NCI-H526 (cell line): Measurements from ENCODE around the gene FEZF2.

ENCODE experiments used
- DNase-seq, 2 experiments: peaks; one replicate each; lab custom pipeline; 2025; lab: John Stamatoyannopoulos, UW

Gene FEZF2

GRCh38 chr3:62373215-62373614 lies at the start of gene FEZF2:
TSS of gene FEZF2 (minus strand) at chr3:62373550. CDS start at chr3:62372868, 682 bp downstream.
- peak in 1 of 2 experiments; percentile 29 for DNase-seq

GRCh38 chr3:62421207-62421606 lies 47.9 kb upstream of the FEZF2 start:
- DNase-seq, result no peak

- DNase-seq, result no peak
Observed at GRCh38 chr3:62416144-62416543, 42.8 kb upstream of the FEZF2 start.

- no peak for DNase-seq
Observed at GRCh38 chr3:62415312-62415801, 42.0 kb upstream of the FEZF2 start.

- DNase-seq, result no peak
Observed at GRCh38 chr3:62414786-62415185, 41.4 kb upstream of the FEZF2 start.

GRCh38 chr3:62413687-62414086 lies 40.3 kb upstream of the FEZF2 start:
- DNase-seq, result no peak

GRCh38 chr3:62406945-62407344 lies 33.6 kb upstream of the FEZF2 start:
- DNase-seq, result no peak

DNA sequence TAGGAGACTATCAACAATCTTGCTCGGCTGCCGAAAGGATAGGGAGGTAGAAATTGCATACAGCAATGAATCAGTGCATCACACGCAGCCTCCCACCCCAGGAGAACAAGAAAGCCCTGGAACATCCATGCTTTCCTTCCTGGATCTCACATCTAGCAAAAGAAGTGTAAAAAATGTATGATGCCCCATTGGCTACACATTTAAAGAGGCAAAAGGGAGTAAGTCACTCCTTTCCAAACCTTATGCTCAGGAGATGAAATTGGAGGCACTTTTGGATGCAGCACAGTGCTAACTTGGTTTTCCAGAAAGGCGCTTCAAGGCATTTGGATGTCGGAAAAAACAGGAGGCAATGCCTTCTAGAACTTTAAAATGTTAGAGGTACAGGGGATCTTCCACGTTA lies 32.2 kb upstream of the FEZF2 start:
- DNase-seq, result no peak

- no peak for DNase-seq
Observed at GRCh38 chr3:62405135-62405534, 31.8 kb upstream of the FEZF2 start.

GRCh38 chr3:62404321-62404720 lies 31.0 kb upstream of the FEZF2 start:
- DNase-seq, result no peak

- DNase-seq, result no peak
Observed at GRCh38 chr3:62403765-62404164, 30.4 kb upstream of the FEZF2 start.

DNA sequence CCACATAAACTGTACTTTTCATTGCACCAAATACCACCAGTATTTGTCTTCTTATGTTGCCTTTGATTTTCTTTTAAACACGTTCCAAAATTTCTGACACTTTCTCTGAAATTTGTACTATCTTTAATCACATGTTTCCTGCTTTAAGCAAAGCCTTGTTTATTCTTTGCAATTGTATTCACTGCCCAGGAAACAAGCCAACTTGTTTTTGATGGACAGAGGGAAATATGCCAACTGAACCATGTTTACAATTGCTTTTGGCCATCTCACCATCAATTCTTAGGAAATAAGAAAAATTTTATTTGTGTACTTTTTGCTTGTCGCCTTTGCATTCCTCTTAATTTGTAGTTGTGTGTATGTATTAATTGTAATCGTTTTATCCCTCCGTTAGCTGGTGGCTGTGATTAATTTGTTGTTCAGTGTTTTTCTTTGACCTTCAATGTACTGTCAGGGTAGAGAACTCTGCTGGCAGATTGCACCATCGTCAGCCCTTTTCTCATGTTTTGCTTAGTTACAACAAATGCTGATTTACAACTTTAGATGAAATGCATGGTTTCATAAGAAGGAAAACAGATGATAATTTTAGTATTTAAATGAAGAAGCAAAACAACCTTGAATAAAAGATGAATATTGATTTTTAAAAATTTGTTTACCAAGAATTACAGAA lies 19.4 kb upstream of the FEZF2 start:
- DNase-seq, result no peak

- DNase-seq, result no peak
Observed at GRCh38 chr3:62387251-62387650, 13.9 kb upstream of the FEZF2 start.

GRCh38 chr3:62379321-62379798 lies 6.0 kb upstream of the FEZF2 start:
- DNase-seq, result no peak

- DNase-seq, result no peak
Observed at GRCh38 chr3:62378921-62379320, 5.6 kb upstream of the FEZF2 start.

GRCh38 chr3:62378311-62378789 lies 5.0 kb upstream of the FEZF2 start:
- DNase-seq, result peak in 1 of 2 experiments; percentile 26

- DNase-seq, result no peak
Observed at GRCh38 chr3:62376906-62377877, 3.8 kb upstream of the FEZF2 start.

DNA sequence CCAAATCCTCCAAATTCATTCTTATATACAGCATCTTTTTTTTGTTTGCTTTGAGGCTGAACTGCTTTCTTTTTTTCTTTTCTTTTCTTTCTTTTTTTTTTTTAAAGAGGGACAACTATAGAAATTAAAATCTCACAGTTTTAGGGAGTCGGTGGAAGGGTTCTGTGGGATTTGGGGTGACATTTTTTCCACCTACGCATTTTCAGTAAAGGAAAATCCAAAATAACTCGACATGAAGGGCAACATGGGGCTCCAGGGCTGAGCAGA lies 3.0 kb upstream of the FEZF2 start:
- DNase-seq, result no peak

DNA sequence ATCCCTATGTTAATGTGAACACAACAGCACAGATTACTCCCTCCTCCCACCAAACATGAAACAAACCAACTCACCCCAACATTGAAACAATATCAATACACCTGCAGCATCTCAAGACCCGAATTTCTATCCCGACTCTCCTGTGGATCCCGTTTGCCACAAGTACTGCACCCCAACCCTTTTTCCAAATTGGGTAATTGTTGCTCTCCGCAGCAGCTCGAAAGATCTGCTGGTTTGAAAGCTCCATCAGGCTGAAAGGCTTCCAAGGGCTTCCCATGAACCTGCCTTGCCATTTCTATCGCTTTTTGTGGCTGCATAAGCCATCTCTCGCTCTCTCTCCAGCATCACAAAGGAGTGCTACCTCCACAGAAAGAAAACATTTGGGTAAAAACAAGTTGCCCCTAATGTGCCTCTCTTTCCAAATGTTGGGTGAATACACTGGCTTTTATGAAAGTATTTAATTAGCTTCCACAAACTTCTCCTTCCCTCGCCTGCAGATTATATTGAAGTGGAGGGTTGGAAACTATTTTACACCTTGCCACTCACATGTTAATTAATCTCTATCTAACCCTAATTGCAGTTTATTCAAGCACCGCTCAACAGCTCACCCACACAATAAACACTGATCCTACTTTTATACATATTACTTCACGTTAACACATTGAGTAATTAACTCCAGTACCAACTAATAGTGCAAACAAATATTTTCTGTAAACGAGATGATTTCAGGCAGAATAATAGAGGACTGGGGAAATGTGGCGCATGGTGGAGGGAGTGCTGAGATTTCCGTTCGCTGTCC lies 2.5 kb upstream of the FEZF2 start:
- DNase-seq, result no peak

DNA sequence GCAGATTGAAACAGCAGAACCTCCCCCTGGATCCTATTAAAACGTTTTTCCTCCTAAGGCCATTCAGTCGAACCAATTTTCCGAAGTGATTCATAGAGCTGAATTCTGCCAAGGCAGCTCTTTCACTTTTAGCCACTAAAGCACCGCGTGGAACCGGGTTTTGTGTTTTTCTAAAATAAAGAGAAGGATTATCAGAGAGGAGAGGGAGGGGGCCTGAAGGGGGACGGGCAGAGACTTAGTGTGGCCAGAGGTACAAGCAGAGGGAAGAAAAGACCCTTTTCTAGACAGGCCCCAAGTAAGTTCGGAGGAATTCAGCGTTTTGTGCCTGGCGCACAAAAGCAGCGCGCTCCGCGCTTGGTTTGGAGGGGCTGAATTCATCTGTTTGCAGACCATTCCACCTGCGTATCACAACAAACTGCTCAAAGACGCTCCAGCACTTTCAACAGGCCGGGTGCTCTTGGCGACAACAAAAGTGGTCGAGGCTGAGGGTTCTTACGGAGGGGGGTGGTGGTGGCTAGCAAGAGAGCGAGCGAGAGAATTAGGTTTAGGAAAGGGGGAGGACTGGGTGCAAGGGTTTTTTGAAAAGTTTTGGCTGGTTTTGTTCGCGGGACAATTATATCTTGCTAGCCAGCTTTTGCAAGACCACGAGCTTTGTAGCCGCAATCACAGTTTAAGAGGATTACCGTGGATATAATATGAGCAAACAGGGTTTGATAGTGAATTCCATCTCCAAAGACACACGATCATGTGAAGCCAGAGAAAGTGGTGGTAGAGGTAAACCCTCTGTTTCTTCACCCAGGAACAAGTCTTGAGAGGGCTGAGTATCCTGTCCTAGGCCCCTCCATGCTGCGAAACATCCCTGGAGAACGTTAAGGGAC lies 1.2 kb upstream of the FEZF2 start:
- DNase-seq, result no peak

DNA sequence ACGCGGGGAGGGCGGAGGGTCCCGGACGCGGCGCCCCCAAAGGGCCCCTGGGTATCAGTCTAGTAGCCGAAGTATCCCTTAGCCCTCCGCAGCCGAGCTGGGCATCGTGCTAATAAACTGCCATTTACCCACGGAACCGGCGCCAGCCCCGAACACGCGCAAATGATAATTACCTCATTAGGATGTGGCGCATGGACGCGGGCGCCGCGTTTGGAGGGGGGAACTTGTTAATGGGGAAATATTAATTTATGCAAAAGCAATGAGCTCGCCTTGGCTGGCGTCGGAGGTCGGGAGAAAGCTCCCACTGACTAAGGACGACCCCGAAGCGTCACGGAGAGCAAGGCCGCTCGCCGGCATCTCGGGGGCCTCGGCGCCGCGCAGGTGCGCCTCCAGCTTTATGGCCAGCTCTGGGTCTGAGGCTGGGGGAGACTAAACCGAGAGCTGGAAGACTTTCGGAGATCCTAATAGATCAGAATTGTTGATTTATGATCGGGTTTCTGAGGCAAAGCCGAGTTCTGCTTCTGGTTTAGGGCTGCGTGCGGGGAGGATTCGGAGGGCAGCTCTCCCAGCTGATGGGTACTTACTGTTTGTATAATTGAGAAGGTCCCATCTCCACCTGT lies 474 bp upstream of the FEZF2 start:
- no peak for DNase-seq
